GM19240 (cell line): ENCODE data around the gene TXNRD2.

Experiments used
- DNase-seq: peaks from one replicate; pipeline ENCODE4 v3.0.0; 2011; ENCODE audit warnings: low spot score; ENCODE audit not compliant: insufficient read length

The TXNRD2 gene

GRCh38 chr22:19905347-19906276 lies 36.0 kb downstream of the TXNRD2 start:
- DNase-seq: no peak

- DNase-seq: no peak
Observed at GRCh38 chr22:19904935-19905334, 36.7 kb downstream of the TXNRD2 start.

- no peak for DNase-seq
Observed at GRCh38 chr22:19904174-19904856, 37.3 kb downstream of the TXNRD2 start.

- no peak for DNase-seq
Observed at GRCh38 chr22:19903513-19903912, 38.1 kb downstream of the TXNRD2 start.

GRCh38 chr22:19903031-19903430 lies 38.6 kb downstream of the TXNRD2 start:
- DNase-seq: no peak

- no peak for DNase-seq
Observed at GRCh38 chr22:19902245-19902715, 39.3 kb downstream of the TXNRD2 start.

GRCh38 chr22:19901577-19902244 lies 39.9 kb downstream of the TXNRD2 start:
- no peak for DNase-seq

- DNase-seq: no peak
Observed at GRCh38 chr22:19900707-19901436, 40.7 kb downstream of the TXNRD2 start.

GRCh38 chr22:19898831-19899567 lies 42.6 kb downstream of the TXNRD2 start:
- no peak for DNase-seq

- DNase-seq: no peak
Observed at GRCh38 chr22:19898145-19898544, 43.5 kb downstream of the TXNRD2 start.

- no peak for DNase-seq
Observed at GRCh38 chr22:19897726-19898125, 43.9 kb downstream of the TXNRD2 start.

GRCh38 chr22:19896665-19897355 lies 44.8 kb downstream of the TXNRD2 start:
- DNase-seq: no peak

GRCh38 chr22:19895160-19895849 lies 46.3 kb downstream of the TXNRD2 start:
- DNase-seq: no peak

GRCh38 chr22:19893363-19893762 lies 48.3 kb downstream of the TXNRD2 start:
- DNase-seq: no peak

- no peak for DNase-seq
Observed at GRCh38 chr22:19892925-19893324, 48.7 kb downstream of the TXNRD2 start.

GRCh38 chr22:19892257-19892879 lies 49.2 kb downstream of the TXNRD2 start:
- DNase-seq: no peak

- peak; percentile 76 for DNase-seq
Observed at GRCh38 chr22:19891317-19892256, 50.0 kb downstream of the TXNRD2 start.
